NOMO-1 treated with DMSO at 0.1 percent for 48 hours (cell line): ENCODE results near the gene MICAL3.

Experiments used
- DNase-seq: peaks from one replicate; lab custom pipeline; 2025; ENCODE audit not compliant: unreplicated experiment; lab: John Stamatoyannopoulos, UW

MICAL3 gene

DNA sequence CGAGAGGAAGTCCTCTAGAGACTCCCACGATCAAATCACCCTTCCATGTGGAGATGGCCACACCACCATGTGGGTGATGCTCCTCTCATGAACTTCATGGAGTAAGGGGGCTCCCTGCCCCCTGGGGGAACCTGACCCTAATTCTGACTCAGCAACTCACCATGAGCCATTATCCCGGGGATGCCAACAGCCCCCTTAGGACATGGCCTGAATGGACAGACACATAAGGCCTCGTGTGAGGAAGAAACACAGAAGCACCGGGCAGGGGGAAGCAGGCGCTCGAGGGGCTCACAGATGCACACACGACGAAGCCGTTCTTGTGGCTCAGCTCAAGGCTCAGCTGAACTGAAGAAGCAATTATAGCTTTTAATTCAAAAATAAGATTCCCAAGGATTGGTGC, 150.6 kb downstream of the MICAL3 start:
- DNase-seq = no peak

DNA sequence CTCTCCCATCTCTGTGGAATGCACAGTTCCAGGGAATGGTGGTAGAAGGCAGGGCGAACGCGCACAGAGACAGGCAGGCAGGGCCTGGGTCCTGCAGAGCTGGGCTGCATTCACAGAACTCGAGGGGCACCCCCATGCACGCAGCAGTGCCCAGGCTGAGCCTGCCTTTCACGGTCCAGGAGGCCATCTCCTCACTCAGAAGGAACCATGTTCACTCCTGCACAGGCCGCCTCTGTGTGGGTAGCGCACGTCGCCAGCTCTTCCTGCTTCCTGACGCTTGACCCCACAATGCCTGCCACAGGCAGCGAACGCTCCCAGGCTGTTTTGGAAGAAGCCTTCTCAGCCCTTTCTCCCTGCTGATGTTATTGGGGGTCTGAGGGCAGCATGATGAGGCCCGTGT, 151.2 kb downstream of the MICAL3 start:
- DNase-seq = no peak

GRCh38 chr22:17872471-17872870, 151.9 kb downstream of the MICAL3 start:
- DNase-seq = no peak

- DNase-seq = no peak
Measured at GRCh38 chr22:17871726-17872458, 152.5 kb downstream of the MICAL3 start.

- no peak for DNase-seq
Measured at GRCh38 chr22:17870407-17870806, 154.0 kb downstream of the MICAL3 start.

GRCh38 chr22:17869285-17870096, 154.9 kb downstream of the MICAL3 start:
- DNase-seq = peak; percentile 1

GRCh38 chr22:17868771-17869170, 155.6 kb downstream of the MICAL3 start:
- no peak for DNase-seq

GRCh38 chr22:17867160-17867785, 157.1 kb downstream of the MICAL3 start:
- peak; percentile 1 for DNase-seq

DNA sequence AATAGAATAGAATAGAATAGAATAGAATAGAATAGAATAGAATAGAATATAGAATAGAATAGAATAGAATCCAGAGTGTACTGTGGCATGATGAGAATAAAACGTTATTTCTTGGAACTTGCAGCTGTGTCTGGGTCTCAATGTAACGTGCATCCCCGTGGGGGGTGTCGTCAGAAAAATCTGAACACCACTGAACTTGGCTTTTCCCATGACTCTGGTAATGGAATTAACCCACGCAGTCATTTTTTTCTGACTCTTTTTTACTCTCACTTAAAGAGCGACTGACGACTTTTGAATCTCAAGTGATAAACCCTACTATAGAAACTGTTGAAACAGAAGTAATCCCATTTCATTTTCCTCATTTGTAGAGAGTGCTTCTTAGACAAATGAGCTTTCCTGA, 157.7 kb downstream of the MICAL3 start:
- no peak for DNase-seq

DNA sequence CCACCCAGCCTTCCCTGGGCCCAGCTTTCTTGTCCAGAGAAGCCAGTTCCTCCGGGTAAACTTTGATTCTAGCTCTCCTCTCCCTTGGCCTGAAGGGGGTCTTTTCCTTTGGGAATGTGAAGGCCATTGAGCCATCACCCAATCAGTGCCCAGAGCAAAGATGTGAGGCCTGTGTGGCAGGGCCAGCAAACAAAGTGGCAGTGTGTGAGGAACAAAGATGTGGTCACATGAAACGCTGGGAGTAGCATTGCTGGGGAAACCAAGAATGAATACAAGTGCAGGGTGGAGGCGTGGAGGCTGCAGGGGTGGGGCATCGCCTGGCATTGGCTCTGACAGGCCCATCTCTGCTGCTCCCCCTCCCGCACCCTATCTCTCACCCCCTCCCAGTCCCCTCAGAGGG, 158.2 kb downstream of the MICAL3 start:
- DNase-seq = no peak

- DNase-seq = no peak
Measured at GRCh38 chr22:17865183-17866055, 158.9 kb downstream of the MICAL3 start.

DNA sequence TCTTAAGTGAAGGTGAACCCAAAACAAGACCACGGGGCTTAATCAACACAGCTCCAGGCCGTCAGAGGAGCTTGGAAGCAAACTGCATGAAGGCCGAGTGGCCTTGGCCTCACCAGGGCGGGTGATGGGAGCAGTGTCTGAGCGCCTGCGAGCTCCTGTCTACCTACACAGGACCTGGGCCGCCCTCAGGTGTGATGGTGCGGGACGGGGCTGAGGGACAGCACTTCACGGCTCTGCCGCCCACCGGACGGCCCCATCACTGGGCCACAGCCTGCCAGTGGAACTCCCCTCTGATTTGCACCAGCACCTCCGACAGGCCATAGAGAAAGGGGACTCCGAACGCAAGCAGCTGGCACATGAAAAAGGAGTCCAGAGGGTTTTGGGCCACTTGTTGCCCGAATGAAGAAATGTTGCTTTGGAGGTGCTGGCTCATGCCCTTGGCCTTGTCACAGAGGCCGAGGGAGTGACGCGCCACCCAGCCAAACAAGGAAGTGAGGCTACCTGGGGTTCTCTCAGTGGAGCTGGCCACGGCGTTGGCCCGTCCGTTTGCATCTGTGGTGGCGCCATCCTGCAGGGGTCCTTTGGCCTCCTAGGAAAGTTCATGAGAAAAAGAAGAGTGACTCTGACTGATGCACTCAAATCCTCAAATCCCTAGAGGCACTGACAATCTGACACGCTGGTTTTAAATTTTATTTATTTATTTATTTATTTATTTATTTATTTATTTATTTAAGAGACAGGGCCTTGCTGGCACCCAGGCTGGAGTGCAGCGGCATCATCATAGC, 159.8 kb downstream of the MICAL3 start:
- no peak for DNase-seq

DNA sequence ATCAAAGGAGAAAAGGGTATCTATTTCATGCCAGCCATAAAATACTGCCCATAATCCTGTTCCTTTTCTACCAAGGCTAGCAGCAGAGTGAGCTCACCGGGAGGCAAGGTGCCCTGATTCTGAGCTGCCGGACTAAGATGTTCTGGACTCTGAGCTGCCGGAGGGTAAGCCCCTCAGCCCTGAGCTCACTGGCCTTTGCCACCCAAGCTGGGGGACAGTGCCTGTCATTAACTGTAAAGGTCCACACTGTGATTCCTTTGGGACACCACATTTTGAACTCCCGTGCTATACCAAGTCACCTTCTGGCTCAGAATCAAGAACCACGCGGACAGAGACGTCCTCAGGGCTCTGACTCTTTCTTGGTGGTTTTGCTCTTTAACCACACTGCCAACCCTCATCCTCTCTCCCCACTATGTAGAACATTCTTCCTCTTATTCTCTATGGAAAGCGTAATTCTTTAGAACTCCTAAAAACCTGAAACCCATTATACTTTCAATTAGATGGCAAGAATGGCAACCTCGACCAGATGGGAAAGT, 161.6 kb downstream of the MICAL3 start:
- no peak for DNase-seq

DNA sequence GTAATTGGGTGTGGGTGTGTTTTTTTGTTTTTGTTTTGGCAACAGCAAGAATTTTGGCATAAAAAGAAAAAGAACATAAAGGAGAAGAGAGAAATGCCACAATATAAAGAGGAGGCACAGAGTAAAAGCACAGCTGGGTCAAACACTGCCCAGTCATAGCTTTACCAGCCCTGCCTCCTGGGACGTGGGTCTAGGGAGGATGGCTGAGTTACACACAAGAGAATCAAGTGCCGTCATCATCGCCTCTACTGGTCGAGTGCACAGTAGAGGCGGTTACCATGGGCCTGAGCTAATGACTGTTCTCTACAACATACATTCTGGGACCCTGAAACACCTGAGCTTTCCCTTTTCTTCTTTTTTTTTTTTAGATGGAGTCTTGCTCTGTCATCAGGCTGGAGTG, 162.5 kb downstream of the MICAL3 start:
- no peak for DNase-seq

GRCh38 chr22:17860220-17860965, 164.0 kb downstream of the MICAL3 start:
- no peak for DNase-seq

DNA sequence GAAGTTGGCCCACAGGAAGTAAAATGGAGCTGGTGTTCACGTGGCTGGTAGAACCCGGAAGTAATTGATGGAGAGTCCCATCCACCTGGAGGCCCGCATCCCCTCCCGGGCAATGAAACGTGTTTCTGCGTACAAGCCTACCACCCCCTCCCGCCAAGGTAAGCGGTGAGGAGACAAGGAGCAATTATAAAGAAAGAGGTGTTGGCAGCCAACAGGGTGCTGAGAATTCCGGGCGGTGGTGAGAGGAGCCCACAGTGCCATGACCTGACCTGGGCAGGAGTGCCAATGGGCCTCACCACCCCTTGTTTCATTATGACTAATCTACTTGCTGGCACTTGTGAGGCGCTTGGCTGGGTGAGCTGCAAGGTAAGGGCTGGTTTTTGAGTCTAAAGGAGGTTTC, 166.3 kb downstream of the MICAL3 start:
- DNase-seq = no peak

DNA sequence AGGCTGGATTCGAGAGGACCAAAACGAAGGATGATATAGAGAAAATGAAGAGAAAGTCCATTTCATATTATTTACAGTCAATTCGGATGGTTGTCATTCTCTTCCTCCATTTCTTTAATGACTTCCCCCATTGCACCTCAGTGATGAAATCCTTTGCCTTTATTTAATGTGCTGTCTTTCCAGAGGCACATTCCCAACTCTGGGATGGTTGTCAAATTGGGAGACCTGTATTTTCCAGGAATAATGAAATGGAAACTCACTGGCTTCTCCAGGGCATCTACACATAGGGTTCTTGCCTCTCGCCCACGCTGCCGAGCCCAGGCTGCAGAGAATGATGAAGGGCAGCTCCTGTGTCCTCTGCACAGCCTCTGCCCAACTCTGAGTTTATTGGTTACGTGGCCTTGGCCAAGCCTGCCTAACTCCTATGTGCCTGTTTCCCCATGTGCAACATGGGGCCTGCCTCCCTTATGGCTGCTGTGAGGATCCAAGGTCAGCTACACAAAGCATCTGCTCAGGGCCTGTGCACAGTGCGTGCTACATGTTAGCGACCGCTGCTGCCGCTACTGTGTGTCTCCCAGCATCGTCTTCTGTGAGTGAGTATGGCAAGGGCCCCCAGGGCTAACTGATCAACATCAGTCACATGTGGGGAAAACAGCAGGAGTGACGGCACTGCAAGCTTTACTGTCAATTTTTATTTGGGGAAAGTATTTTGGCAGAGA, 168.6 kb downstream of the MICAL3 start:
- DNase-seq = no peak

DNA sequence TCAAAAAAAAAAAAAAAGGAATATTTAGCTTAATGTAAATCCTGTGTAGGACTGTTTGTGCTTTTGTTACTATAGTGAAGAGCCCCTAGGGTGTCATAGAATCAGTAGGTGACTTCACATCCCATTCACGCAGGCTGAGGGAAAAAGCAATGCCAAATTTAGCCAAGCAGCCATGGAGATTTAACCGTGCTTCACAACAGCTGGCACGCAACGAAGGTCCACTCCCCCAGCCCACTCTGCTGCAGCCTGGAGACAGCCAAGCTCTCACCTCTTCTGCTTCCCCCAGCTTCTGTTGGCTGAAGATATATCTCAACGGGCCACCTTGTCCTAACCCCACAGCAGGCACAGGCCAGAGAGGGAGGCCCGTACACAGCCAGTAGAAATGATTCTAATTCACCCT, 171.3 kb downstream of the MICAL3 start:
- no peak for DNase-seq

- no peak for DNase-seq
Measured at GRCh38 chr22:17851759-17852158, 172.6 kb downstream of the MICAL3 start.
